ENCODE data around the gene MGA. TPM values are rescaled to one million over a fixed set of nuclear protein-coding genes. Genes with fewer than 3 reads are reported as not detected.
"Not testable (repeated sequence)": the region's sequence is repeated elsewhere in the genome, so short reads cannot be mapped to it uniquely, and the experiment has no call there.

The MGA gene
- total and polyA plus RNA-seq, 2 donors (not counting 3 experiments of a cell fraction or from before 2014, with no cell fraction given), result 4.1 to 36.5 TPM

GRCh38 chr15:41735046-41735445 is 74.8 kb downstream of the MGA start:
- POLR2A ChIA-PET, result no interaction called here
- CTCF ChIA-PET, result interaction anchor here (1.0 kb wide), 1 partner anchor 131 kb away, joined by 3 read pairs; no protein-coding TSS in a partner anchor
- no peak overlapping the region for H2AFZ ChIP-seq (ENCODE audit: low read depth, low read length)
- no peak overlapping the region for H3K4me3 ChIP-seq (replicated peaks in 1 of 3; ENCODE audit: insufficient read depth in 1 of 3, low read depth in 1 of 3, low read length in 3 of 3)
- no peak overlapping the region for H3K27ac ChIP-seq (ENCODE audit: insufficient read depth, low read depth, low read length)
- FAIRE-seq (no peak), DNase-seq (ENCODE audit: low read depth, low spot score) (no peak)
- no peaks in the 10 kb centered on the region for H3K9me1 ChIP-seq (replicated peaks; ENCODE audit: control insufficient read depth, extremely low read depth, insufficient read depth, low read length)
- TF ChIP-seq POLR2A (IDR thresholded peaks at IDR 0.05; ENCODE audit: low read depth, low read length) (no peak), CTCF (IDR thresholded peaks at IDR 0.05; ENCODE audit: extremely low read depth in 1 of 2, insufficient read depth in 1 of 2, low read depth in 1 of 2, low read length in 2 of 2) (no peak), JUN (IDR thresholded peaks at IDR 0.05; ENCODE audit: borderline replicate concordance, insufficient read depth, insufficient read length, low read depth) (no peak), GATA2 (IDR thresholded peaks at IDR 0.05; ENCODE audit: insufficient read depth, insufficient read length, low read depth, low read length) (no peak), POLR2AphosphoS5 (IDR thresholded peaks at IDR 0.05; ENCODE audit: insufficient read depth, low read depth, low read length) (no peak), EZH2 (IDR thresholded peaks at IDR 0.05; ENCODE audit: borderline replicate concordance, low read depth, low read length, severe bottlenecking) (no peak), MYC (IDR thresholded peaks at IDR 0.05; ENCODE audit: low read depth, low read length) (no peak), FOS (IDR thresholded peaks at IDR 0.05; ENCODE audit: borderline replicate concordance, insufficient read depth, low read length) (no peak), MAX (IDR thresholded peaks at IDR 0.05; ENCODE audit: insufficient read depth, insufficient read length) (no peak)
- no peaks in the 10 kb centered on the region for H4K20me1 ChIP-seq (replicated peaks; ENCODE audit: control insufficient read depth, extremely low read depth, insufficient read depth, low read length)
- intact Hi-C loops (cut with micrococcal nuclease), result no loop called here
- no peak overlapping the region for H3K4me2 ChIP-seq (ENCODE audit: insufficient read depth, low read length)
- no peaks in the 10 kb centered on the region for H3K4me1 ChIP-seq (ENCODE audit: control insufficient read depth, extremely low read depth, insufficient read depth, low read length)
- H3K27me3 ChIP-seq (ENCODE audit: control insufficient read depth in 2 of 2, insufficient read depth in 2 of 2, low read length in 2 of 2), result no peaks in the 10 kb centered on the region
- dilution Hi-C loops (cut with MboI; ENCODE audit: extremely low pct_ligation_motif_present, low sequenced_read_pairs), result no loop called here
- H3K9ac ChIP-seq (replicated peaks; ENCODE audit: extremely low read depth, insufficient read depth, low read length), result no peak overlapping the region
- H3K79me2 ChIP-seq (ENCODE audit: control insufficient read depth, insufficient read depth, low read length), result no peaks in the 10 kb centered on the region
- peaks cover 9% of the 10 kb centered on the region in 2 experiments for H3K36me3 ChIP-seq (ENCODE audit: control insufficient read depth in 2 of 2, extremely low read depth in 1 of 2, insufficient read depth in 2 of 2, low read length in 2 of 2)
- BruUV-seq (replicated peaks), result no TSS peak
- H3K9me3 ChIP-seq (replicated peaks; ENCODE audit: control insufficient read depth, insufficient read depth, low read length), result no peaks in the 10 kb centered on the region

- DNase-seq (ENCODE audit: low read depth, low spot score); POLR2A ChIA-PET; H3K79me2 ChIP-seq (ENCODE audit: control insufficient read depth, insufficient read depth, low read length); BruUV-seq (replicated peaks); H3K4me2 ChIP-seq (ENCODE audit: insufficient read depth, low read length); H3K36me3 ChIP-seq (ENCODE audit: control insufficient read depth in 2 of 2, extremely low read depth in 1 of 2, insufficient read depth in 2 of 2, low read length in 2 of 2); H3K9me3 ChIP-seq (replicated peaks; ENCODE audit: control insufficient read depth, insufficient read depth, low read length); H3K4me1 ChIP-seq (ENCODE audit: control insufficient read depth, extremely low read depth, insufficient read depth, low read length); H3K27me3 ChIP-seq (ENCODE audit: control insufficient read depth in 2 of 2, insufficient read depth in 2 of 2, low read length in 2 of 2); dilution Hi-C loops (cut with MboI; ENCODE audit: extremely low pct_ligation_motif_present, low sequenced_read_pairs); H4K20me1 ChIP-seq (replicated peaks; ENCODE audit: control insufficient read depth, extremely low read depth, insufficient read depth, low read length); H3K4me3 ChIP-seq (replicated peaks in 1 of 3; ENCODE audit: insufficient read depth in 1 of 3, low read depth in 1 of 3, low read length in 3 of 3); intact Hi-C loops (cut with micrococcal nuclease); FAIRE-seq; H3K9me1 ChIP-seq (replicated peaks; ENCODE audit: control insufficient read depth, extremely low read depth, insufficient read depth, low read length); H3K9ac ChIP-seq (replicated peaks; ENCODE audit: extremely low read depth, insufficient read depth, low read length); H2AFZ ChIP-seq (ENCODE audit: low read depth, low read length); H3K27ac ChIP-seq (ENCODE audit: insufficient read depth, low read depth, low read length): not testable (repeated sequence)
- CTCF ChIA-PET, result interaction anchor here (1.0 kb wide), 1 partner anchor 132 kb away, joined by 3 read pairs; no protein-coding TSS in a partner anchor
These were observed 75.3 kb downstream of the MGA start for GRCh38 chr15:41735492-41735891.

Data from endothelial cell of umbilical vein (primary cell).